GM13976 (cell line): ENCODE measurements around the gene PAX5.

Source experiments
- DNase-seq: peaks from one replicate; pipeline ENCODE4 v3.0.0; 2012; ENCODE audit warnings: low spot score
- CTCF ChIP-seq: IDR thresholded peaks from 2 replicates; pipeline ENCODE4 v1.5.1; 2012; ENCODE audit warnings: borderline replicate concordance, mild to moderate bottlenecking; ENCODE audit not compliant: insufficient read depth; ENCODE audit errors: extremely low read depth, missing control alignments, control extremely low read depth
- in situ Hi-C: fragments of 300-500 bp; cut with MboI; formaldehyde crosslinking; loops from one replicate; pipeline ENCODE4 v1.12.0; 2022; ENCODE audit warnings: low sequenced_read_pairs, mixed read lengths, inconsistent platforms; ENCODE audit not compliant: unreplicated experiment

Gene PAX5

GRCh38 chr9:36901528-36901927 lies 132.5 kb downstream of the PAX5 start:
- no peak for DNase-seq
- in situ Hi-C loops = no loop called here
- no peak for TF ChIP-seq CTCF

- DNase-seq = no peak
- TF ChIP-seq CTCF = no peak
- in situ Hi-C loops = no loop called here
These were observed 133.2 kb downstream of the PAX5 start for GRCh38 chr9:36900856-36901220.

GRCh38 chr9:36900136-36900855 lies 133.8 kb downstream of the PAX5 start:
- DNase-seq = no peak
- no peak for TF ChIP-seq CTCF
- in situ Hi-C loops = no loop called here

GRCh38 chr9:36899406-36899805 lies 134.7 kb downstream of the PAX5 start:
- in situ Hi-C loops = no loop called here
- no peak for TF ChIP-seq CTCF
- no peak for DNase-seq

GRCh38 chr9:36898431-36899020 lies 135.5 kb downstream of the PAX5 start:
- no peak for TF ChIP-seq CTCF
- no peak for DNase-seq
- in situ Hi-C loops = no loop called here

- DNase-seq = no peak
- TF ChIP-seq CTCF = no peak
- in situ Hi-C loops = no loop called here
These were observed 136.6 kb downstream of the PAX5 start for GRCh38 chr9:36897478-36897877.
